Measurements from ENCODE around the gene ATG7. TPM values are rescaled to one million over a fixed set of nuclear protein-coding genes. Genes with fewer than 3 reads are reported as not detected.

The ATG7 gene
- total and polyA plus RNA-seq, 10 of the 15 experiments (the other 5 are each of a cell fraction or from before 2014, with no cell fraction given), result 13.5 to 49.5 (median 26.4) TPM

GRCh38 chr3:11258958-11259357 lies 13.2 kb upstream of the ATG7 start:
- Histone ChIP-seq H3K27me3 (replicated peaks in 1 of 2; ENCODE audit: control insufficient read depth in 2 of 2, insufficient read depth in 2 of 2, low read length in 1 of 2) (peaks cover 0 to 2% of the 10 kb centered on the region in 2 experiments; a peak in 2 of 4 replicates), H3K4me2 (ENCODE audit: control insufficient read depth, insufficient read depth) (no peak overlapping the region), H3K36me3 (ENCODE audit: control insufficient read depth in 2 of 2, insufficient read depth in 2 of 2, low read length in 1 of 2) (no peaks in the 10 kb centered on the region), H4K20me1 (ENCODE audit: control insufficient read depth, insufficient read depth) (no peaks in the 10 kb centered on the region), H3K79me2 (ENCODE audit: control insufficient read depth, insufficient read depth, low read length) (no peaks in the 10 kb centered on the region), H3K9me3 (replicated peaks; ENCODE audit: control insufficient read depth, insufficient read depth, low read length) (no peaks in the 10 kb centered on the region; the same call in 2 of the 3 replicates), H2AFZ (ENCODE audit: control insufficient read depth, low read depth, low read length) (no peak overlapping the region), H3K27ac (ENCODE audit: control insufficient read depth, insufficient read depth) (no peak overlapping the region), H3K4me3 (no peak overlapping the region), H3K9ac (ENCODE audit: control insufficient read depth, insufficient read depth, low read length) (no peak overlapping the region), H3K4me1 (ENCODE audit: control insufficient read depth, insufficient read depth, low read length) (no peaks in the 10 kb centered on the region)
- in situ Hi-C loops (cut with MboI) (no loop called here), intact Hi-C loops (cut with micrococcal nuclease; ENCODE audit: unreplicated experiment) (no loop called here)
- RAD21 ChIA-PET (ENCODE audit: unreplicated experiment), result no interaction called here
- FAIRE-seq (no peak), ATAC-seq (no peak), DNase-seq (ENCODE audit: low read depth, low spot score) (no peak)
- TF ChIP-seq CBX3 (IDR thresholded peaks at IDR 0.05; ENCODE audit: borderline replicate concordance, low read depth) (no peak), BACH1 (IDR thresholded peaks at IDR 0.05; ENCODE audit: borderline replicate concordance) (no peak), PKNOX1 (IDR thresholded peaks at IDR 0.05) (no peak), MLLT1 (IDR thresholded peaks at IDR 0.05) (no peak), BCLAF1 (IDR thresholded peaks at IDR 0.05) (no peak), ZZZ3 (IDR thresholded peaks at IDR 0.05; ENCODE audit: control insufficient read depth, insufficient read length, low read depth) (no peak), CREM (IDR thresholded peaks at IDR 0.05; ENCODE audit: low read depth) (no peak)
- WGBS (ENCODE audit: insufficient coverage, insufficient replicate concordance, low lambda C conversion rate, missing lambda C conversion rate), result 88% methylated on average over 10 of the region's 11 CpGs
- CTCF ChIA-PET, result interaction anchor here (3.2 kb wide), 1 partner anchor 76 kb away, joined by 13 read pairs; no protein-coding TSS in a partner anchor
- SMC1A ChIA-PET (ENCODE audit: uncharacterized antibody, unreplicated experiment), result no interaction called here
- BruUV-seq (replicated peaks), result no TSS peak
- POLR2A ChIA-PET, result no interaction called here
